CD1c-positive myeloid dendritic cell (primary cell): Measurements from ENCODE around the gene SLC6A20.
"Not testable (repeated sequence)": the region's sequence is repeated elsewhere in the genome, so short reads cannot be mapped to it uniquely, and the experiment has no call there.

ENCODE experiments used
- DNase-seq: peaks from one replicate; pipeline ENCODE4 v3.0.0-alpha.2; 2016; ENCODE audit errors: extremely low spot score

Gene SLC6A20

DNA sequence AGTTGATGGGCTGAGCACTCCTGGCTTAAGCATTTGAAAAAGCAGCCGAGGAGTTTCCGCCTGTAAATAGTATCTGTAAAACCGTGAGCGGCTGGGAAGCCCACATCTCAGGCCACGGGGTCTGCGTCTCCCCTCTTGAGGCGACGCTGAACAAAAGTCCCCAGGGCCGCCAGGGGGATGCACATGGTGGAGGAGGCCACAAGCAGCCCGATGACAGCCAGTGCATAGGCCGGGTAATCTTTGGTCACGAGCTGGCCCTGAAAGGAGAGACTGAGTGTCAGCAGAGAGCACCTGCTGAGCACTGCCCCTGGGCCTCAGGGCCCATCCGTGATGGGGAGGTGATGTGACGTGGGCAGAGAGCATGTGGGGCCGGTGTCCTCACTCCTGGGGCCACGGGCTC lies 37.5 kb downstream of the SLC6A20 start:
- no peak for DNase-seq

DNA sequence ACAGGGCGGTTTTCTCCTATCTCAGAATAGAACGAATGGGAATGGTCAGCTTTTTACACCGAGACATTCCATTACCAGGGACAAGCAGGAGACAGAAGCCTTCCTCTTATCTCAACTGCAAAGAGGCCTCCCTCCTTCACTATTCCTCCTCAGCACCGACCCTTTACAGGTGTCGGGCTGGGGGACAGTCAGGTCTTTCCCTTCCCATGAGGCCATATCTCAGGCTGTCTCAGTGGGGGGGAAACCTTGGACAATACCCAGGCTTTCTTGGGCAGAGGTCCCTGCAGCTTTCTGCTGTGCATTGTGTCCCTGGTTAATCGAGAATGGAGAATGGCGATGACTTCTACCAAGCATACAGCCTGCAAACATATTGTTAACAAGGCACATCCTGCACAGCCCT lies 39.2 kb downstream of the SLC6A20 start:
- not testable (repeated sequence) for DNase-seq

DNA sequence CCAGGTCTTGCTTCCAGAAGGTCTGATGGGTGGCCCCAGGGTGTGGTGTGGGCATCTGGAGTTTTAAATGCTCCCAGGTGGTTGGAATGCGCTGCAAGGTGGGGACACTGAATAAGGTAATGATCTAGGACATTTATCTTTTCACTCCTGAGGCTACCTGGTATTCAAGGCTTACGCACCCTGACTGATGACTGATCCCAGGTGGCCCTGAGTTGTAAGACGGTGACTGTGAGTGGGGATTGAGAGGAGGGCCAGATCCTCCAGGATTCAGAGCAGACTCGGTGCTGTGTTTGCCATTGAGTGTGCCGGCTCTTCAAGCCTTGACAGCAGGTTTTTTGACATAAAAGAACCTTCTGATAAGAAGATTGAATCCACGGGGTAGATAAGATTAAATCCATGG lies 40.3 kb downstream of the SLC6A20 start:
- no peak for DNase-seq

DNA sequence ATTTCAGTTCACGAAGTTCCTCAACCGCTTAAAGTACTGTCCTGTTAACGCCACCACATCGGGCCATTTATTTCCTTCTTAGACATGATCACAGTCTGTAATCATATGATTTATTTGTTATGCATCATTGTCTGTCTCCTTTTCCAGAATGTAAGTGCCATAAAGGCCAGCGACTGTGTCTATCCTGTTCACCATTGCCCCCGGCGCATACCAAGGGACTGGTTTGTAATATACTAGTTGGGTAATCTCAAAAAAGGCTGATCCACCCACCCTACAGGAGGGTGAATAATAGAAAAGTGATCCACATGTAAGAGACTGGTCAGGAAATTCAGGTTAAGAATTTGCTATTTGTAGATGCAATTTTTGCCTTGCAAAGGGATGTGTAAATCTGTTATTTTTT lies 41.9 kb downstream of the SLC6A20 start:
- DNase-seq = no peak

DNA sequence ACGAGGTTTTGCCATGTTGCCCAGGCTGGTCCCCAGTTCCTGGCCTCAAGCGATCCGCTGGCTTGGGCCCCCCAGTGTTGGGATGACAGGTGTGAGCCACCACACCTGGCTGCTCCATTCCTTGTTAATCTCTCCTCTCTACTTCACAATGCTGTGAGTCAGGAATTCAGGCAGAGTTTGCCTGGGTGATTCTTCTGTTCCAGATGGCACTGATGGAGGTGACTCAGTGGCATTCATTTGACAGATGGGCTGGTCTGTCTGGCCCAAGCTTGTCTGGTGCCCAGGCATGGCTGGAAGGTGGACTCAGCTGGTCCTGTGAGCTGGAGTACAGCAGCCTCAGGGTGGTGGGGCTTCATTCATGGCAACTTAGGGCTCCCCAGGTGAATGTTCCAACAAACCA lies 43.2 kb downstream of the SLC6A20 start:
- DNase-seq = no peak

DNA sequence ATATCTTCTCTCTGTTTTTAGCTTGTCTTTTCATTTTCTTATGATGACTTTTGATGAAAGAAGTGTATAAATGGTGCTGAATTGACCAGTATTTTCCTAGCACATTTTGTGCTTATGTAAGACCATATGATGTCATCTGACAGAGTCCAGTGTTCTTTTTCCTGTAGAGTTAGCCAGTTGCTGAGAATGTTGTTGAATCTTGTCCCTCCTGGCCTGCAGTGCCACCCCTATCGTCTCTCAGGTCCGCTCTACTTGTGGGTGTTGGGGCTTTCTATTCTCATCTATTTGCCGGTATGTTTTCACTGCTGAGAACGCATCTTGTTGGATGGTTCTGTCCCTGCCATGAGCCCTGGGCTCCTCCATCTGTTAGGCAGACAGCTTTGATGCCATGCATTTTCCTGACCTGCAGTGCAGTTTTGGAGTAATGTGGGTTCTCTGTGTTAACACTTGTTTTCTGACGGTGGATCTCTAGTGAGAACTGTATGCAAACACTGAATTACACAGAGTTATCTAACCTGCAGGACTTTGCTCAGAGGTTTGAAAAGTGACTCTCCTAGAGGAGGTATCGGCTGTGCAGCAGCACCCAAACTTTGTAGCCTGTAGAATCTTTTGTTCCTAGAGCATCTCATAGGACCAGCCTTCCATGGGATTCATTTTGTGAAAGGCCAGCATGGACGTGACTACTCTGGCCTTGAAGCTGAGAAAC lies 44.6 kb downstream of the SLC6A20 start:
- DNase-seq = no peak

DNA sequence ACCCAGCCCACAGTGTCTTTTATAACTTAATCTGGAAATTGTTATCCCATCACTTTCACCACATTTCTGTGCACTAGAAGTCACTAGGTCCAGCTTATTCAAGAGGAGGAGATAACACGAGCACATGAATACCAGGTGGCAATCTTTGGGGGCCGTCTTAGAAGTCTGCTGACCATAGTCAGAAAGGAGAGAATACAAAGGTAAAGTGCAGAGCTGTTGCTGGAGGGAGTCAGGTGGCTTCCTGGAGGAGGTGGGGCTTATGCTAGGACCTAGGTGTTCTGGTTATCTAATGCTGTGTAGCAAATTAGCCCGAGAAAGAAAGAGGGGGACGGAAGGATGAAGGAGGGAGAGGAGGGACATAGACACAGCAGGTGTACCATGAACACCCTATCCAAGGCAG lies 46.5 kb downstream of the SLC6A20 start:
- DNase-seq = no peak

DNA sequence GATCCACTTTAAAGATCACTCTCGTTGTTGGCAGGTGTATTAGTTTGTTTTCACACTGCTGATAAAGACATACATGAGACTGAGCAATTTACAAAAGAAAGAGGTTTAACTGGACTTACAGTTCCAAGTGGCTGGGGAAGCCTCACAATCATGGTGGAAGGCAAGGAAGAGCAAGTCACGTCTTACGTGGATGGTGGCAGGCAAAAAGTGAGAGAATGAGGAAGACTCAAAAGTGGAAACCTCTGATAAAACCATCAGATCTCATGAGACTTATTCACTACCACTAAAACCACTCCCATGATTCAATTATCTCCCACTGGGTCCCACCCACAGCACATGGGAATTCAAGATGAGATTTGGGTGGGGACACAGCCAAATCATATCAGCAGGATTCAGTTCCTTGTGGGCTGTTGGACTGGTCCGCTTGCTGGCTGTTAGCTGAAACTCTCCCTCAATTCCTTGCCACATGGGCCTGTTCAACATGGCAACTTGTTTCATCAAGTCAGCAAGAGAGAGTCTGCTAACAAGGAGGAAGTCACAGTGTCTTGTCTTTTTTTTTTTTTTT lies 47.2 kb downstream of the SLC6A20 start:
- not testable (repeated sequence) for DNase-seq

DNA sequence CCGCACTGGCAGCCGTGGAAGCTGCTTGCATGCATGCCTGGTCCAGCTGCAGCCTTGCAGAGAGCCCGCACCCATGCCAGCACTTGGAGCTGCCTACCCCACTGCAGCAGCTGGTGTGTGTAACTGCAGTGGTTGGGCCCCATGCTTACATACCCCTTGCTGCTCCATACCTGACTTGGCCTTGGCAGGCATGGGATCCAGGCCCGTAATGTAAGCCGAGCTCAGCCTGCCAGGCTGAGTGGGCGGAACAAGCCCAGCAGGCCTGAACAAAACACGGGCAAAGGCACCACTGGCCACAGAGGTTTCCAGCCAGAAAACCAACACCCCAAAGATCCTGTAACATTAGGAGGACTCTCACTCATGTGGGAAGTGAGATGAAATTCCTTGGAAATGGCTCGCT lies 48.3 kb downstream of the SLC6A20 start:
- DNase-seq = no peak

DNA sequence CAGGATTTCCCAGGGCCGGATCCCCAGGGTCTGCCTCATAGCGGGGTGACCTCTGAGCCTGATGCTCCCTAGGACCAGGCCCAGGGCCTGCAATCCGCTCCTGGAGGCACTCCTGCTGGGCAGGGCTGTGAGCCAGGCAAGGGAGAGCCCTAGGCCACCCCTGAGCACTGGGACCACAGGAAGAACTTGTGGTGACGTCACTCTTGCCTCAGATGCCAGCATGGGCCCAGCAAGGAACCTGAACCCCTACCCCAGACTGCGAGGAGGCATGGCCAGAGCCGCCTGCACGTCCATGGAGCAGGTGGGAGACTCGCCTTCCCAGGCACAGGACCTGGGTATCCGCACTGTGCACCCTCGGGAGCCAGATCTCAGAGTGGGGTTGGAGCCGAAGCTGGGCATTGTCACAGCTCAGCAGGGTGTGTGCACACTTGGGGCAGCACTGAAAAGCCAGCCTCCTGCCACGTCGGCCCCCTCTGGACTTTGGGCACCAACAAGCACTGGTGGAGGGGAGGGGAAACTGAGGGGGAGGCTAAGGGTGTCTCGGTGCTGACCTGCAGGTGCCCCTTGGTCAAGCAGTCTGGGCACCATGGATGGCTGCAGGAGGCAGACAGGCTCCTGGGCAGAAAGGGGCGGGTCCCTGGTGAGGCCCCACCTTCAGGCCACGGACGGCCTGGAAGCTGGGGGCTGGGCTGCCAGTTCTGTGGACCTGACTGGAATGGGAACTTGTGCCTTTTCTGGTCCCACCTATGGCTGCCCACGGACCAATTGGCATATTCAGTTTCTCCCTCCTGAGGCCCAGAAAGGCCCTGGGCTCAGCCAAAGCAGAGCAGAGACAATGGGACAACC lies 49.3 kb downstream of the SLC6A20 start:
- DNase-seq = no peak

DNA sequence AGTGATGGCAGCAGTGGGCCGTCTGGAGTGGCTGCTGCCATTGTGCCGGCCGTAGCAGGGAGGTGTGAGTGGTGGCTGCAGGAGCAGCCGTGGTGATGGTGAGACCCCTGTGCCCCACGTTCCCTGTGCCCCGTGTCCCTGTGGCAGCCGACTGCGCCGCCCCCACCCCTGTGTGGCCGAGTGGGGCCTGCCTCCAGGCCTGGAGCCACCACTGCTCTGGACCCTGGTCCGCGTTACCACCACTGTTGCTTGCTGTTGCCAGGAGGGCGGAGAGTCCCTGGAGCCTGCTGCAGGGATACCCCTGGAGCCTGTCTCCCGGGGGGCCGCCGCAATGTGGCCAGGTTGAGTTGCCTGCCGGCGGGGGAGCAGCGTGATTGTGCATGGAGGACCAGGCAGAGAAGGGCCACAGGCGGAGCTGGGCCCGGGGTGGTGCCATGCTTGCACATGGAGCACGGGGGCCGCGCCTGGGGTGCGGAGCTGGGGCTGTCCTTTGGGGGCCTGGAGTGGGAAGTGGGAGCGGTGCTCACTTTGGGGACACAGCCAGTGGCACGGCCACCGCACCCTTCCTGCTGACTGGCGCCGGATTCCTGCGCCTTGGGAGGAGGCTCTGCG lies 50.1 kb downstream of the SLC6A20 start:
- DNase-seq = no peak

DNA sequence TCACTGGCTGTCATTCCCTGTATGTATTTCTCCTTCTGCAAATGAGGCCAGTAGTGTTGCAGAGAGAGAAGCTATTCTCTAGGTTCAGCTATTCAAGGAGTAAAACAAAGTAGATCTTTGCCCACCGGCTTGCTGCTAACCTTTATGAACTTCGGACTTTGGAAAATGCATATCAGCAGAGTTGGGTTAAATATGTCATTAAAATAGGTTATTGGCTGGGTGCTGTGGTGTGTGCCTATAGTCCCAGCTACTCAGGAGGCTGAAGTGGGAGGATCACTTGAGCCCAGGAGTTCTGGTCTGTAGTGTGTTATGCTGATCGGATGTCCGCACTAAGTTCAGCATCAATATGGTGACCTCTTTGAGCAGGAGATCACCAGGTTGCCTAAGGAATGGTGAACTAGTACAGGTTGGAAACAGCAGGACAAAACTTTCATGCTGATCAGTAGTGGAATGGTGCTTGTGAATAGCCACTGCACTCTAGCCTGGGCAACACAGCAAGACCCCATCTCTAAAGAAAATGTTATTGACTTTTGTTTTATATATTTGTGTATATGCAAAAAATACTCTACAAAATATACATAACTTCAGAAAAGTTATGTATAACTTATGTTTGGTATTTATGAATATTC lies 53.8 kb downstream of the SLC6A20 start:
- DNase-seq = no peak

DNA sequence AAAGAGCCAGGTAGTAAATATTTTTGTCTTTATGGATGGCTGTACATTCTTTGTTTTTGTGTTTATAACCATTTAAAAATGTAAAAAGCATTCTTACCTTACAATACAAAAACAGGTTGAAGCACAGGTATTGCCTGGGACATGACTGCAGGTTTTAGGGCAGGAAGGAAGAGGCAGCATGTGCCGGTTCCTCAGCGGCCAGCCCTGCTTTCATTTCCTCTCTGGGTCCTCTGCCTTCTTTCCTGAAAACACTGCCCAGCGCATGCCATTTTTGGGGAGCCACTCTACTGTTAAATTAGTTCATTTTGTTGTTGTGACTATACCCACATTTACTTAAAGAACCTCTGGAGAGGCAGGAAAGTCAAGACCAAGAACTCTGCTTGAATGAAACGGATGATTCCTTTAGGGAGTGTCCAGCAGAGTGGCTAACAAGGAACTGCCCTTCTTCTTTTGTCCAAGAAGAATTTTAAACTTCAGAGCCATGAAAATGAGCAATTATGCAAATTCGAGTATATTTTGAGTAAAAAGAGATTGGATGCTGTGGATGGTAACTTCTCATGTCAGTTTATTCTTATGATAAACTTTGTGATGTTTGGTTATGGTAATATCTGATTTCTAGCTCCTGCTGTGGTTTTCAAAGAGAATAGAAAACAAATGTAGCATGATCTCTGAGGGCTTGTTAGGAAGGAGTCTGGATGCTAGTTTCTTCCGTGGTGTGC lies 54.4 kb downstream of the SLC6A20 start:
- peak; percentile 21 for DNase-seq

DNA sequence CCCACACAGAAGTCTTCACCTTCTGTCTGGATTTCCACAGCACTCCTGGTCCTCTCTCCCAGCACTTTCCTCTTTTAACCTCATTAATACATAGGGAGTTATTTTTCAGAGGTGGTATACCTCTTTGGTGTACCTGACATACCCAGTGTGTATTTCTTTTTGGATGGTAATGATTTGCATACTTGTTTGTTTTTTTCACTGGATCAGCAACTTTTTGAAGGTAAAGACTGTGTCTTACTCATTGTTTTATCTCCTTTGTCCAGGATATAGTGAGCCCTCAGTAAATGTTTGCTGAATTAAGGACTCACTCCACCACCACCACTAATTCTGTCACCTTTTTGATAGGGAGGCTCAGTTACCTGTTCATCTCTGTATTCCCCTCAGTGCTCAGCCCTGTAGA lies 55.1 kb downstream of the SLC6A20 start:
- no peak for DNase-seq

DNA sequence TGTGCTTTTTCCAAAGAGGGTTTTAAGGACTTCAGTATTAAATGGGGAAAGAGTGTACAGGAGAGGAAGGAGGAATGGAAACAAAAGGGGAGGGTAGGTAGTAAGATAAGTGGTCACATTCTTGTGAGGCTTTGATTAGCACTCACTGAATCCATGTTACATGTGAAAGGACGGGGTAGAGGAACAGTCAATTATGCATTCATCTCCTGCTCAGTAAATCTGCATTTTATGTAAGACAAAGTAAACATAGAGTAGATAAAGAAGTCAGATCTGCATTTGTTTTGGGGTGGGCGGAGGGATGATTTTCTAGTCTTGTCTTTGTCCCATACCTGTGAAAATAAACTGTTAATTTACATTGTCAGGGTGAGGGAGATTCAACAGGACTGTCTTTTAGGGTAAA lies 56.3 kb downstream of the SLC6A20 start:
- no peak for DNase-seq

DNA sequence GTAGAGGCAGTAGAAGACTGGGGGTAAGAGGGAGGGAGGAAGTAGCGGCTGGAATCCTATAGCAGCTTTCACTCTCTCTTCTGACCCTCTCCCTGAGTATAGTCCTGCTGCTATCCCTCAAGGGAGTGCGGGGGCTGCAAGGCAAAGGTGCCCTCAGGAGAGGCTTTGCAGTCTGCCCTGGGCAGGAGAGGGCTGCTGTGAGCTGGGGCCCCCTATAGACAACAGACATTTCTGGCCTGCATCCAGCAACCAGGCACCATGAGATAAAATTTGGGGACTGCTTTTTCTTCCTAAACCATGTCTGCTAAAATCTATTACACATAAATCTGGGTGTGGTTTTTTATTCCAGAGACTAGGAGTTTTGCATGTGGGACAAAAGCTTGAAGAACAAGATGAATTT lies 59.1 kb downstream of the SLC6A20 start:
- DNase-seq = no peak

DNA sequence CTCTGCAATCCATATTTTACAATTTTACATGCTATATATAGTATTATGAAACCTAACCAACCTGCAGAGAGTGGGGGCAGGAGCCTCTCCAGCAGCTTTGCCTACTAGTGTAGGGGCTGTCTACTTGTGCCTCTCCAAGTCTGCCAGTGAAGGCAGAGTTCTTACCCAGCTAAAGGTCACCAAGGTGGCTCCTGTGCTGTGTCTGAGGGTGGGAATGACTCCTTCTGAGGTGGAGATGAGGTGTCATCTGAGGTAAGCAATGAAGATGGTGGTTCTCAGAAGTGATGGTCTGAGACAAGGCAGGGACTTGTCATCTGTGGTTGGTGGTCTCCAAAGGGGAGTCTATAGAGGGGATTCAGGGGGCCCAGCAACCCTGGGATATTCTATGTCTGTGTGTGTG lies 59.6 kb downstream of the SLC6A20 start:
- no peak for DNase-seq

DNA sequence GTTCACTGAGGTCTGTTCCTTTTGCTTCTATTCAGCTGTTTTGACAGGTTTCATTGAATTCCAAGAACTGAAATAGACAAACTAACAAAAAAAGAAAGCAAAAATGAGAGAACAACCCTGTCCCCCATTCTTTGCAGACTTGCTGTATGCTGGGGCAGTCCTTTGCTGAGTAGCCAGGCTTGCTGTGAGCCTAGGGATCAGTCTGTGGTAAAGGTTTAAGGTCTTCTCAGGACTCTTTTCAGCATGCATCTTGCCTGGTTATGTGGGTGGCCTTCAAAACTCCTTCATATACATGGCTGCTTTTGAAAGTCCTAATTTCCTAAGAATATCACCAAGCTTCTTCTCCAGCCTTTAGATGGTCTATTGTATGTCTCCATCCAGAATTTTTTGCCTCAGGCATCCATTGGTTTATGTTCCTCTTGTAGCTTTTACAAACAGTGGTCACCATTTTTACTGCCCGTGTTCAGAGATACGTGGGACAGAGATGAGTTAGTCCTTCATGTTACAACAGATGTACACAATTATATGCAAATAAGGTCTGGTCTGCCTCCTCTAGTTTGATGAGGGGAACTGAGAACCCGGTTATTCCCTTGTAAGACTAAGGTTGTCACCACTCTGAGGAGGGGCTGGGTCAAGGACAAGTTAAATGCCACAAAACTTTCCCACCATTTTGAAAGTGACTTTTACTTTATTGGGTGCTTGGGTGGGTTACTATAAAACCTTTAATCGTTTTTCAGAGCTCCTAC lies 65.8 kb downstream of the SLC6A20 start:
- DNase-seq = peak; percentile 35

DNA sequence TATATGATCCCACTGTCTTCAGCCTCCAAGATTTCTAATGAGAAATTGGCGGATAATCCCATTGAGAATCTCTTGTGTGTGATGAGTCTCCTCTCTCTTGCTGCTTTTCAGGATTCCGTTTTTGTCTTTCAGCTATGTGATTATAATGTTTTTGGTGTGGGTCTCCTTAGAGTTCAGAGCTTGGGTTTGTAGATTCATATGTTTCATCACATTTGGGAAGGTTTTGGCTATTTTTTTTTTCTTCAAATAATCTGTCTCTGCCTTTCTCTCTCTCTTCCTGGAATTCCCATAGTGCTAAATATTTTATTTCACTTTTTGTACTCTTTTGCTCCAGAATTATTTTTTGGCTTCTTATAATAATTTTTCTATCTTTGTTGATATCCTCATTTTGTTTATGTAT lies 66.7 kb downstream of the SLC6A20 start:
- DNase-seq = no peak

DNA sequence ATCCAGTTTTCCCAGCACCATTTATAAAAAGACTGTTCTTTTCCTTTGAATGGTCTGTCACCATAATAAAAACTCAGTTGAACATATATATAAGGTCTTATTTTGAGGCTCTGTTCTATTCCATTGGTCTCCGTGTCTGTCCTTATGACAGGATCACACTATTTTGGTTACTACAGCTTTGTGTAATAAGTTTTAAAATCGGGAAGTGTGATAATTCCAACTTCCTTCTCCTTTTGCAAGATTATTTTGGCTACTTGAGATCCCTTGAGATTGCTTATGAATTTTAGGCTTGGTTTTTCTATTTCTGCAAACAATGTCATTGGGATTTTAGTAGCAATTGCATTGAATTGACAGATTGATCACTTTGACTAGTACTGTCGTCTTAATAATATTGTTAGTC lies 71.4 kb downstream of the SLC6A20 start:
- DNase-seq = peak; percentile 74
